ENCODE data around the gene BTBD16.

DNA sequence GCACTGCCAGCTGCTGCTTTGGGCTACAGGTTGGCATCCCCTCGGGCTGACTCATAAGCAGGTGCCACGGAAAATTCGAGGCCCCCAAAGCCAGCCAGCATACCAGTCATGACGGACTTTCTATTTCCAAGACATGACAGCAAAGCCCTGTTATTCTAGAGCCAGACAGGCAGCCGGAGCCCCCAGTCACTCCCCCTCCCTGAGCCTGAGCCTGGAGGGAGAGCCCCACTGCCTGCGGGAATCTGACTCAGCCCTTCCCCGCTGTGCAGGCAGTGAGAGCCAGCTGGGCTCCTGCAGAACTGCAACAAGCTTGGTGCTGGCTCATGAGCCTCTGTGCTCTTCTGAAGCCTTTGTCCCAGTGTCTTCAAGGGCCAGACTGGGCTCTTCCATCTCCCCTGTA, 15.8 kb downstream of the BTBD16 start:
- TF ChIP-seq, protein P1, sequence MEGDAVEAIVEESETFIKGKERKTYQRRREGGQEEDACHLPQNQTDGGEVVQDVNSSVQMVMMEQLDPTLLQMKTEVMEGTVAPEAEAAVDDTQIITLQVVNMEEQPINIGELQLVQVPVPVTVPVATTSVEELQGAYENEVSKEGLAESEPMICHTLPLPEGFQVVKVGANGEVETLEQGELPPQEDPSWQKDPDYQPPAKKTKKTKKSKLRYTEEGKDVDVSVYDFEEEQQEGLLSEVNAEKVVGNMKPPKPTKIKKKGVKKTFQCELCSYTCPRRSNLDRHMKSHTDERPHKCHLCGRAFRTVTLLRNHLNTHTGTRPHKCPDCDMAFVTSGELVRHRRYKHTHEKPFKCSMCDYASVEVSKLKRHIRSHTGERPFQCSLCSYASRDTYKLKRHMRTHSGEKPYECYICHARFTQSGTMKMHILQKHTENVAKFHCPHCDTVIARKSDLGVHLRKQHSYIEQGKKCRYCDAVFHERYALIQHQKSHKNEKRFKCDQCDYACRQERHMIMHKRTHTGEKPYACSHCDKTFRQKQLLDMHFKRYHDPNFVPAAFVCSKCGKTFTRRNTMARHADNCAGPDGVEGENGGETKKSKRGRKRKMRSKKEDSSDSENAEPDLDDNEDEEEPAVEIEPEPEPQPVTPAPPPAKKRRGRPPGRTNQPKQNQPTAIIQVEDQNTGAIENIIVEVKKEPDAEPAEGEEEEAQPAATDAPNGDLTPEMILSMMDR (IDR thresholded peaks at IDR 0.05), result no peak
- TF ChIP-seq POLR2A (IDR thresholded peaks at IDR 0.05) (no peak), POLR2AphosphoS5 (IDR thresholded peaks at IDR 0.05) (peak in 2 of 4 donors; percentile 11 to 52), EP300 (IDR thresholded peaks at IDR 0.05) (no peak)

All from sigmoid colon (tissue), 4 donors.